ENCODE data around the gene PHLPP1. TPM values are rescaled to one million over a fixed set of nuclear protein-coding genes. Genes with fewer than 3 reads are reported as not detected.
"Not testable (repeated sequence)": the region's sequence is repeated elsewhere in the genome, so short reads cannot be mapped to it uniquely, and the experiment has no call there.

The PHLPP1 gene
- total and polyA plus RNA-seq, 2 donors from 2014 or later: 2.9 to 13.0 TPM

DNA sequence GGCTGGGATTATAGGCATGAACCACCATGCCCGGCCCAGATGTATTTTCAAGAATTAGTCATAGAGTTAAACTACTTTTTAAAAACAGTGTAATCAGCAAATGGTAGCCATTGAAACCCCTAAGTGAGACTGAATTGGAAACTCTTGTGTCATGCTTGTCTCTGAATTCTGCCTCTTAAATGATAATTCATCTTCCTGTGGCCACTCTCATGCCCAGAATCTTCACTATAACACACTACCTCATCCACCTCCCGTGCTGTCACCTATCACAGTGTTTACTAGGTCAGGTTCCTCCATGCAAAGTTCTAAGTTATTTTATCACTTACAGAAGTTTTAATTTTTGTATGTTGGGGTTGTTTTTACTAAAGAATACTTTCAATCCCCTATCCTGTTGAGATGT is 197.5 kb downstream of the PHLPP1 start:
- H3K9ac ChIP-seq (ENCODE audit: low read length in 3 of 3): no peak overlapping the region
- H3K9me3 ChIP-seq (ENCODE audit: control insufficient read depth in 2 of 3, insufficient read depth in 1 of 3, low read length in 3 of 3): no peaks in the 10 kb centered on the region
- H3K27me3 ChIP-seq (ENCODE audit: control insufficient read depth, insufficient read depth, low read length): no peaks in the 10 kb centered on the region
- intact Hi-C loops (cut with DNase I): no loop called here
- no peak for FAIRE-seq
- H3K36me3 ChIP-seq (ENCODE audit: control insufficient read depth in 2 of 3, insufficient read depth in 3 of 3, low read length in 3 of 3): no peaks in the 10 kb centered on the region
- no peak overlapping the region for H3K4me3 ChIP-seq (ENCODE audit: low read length in 3 of 3)
- H3K27ac ChIP-seq (ENCODE audit: low read depth in 2 of 2, low read length in 2 of 2): no peak overlapping the region
- TF ChIP-seq, protein P1, sequence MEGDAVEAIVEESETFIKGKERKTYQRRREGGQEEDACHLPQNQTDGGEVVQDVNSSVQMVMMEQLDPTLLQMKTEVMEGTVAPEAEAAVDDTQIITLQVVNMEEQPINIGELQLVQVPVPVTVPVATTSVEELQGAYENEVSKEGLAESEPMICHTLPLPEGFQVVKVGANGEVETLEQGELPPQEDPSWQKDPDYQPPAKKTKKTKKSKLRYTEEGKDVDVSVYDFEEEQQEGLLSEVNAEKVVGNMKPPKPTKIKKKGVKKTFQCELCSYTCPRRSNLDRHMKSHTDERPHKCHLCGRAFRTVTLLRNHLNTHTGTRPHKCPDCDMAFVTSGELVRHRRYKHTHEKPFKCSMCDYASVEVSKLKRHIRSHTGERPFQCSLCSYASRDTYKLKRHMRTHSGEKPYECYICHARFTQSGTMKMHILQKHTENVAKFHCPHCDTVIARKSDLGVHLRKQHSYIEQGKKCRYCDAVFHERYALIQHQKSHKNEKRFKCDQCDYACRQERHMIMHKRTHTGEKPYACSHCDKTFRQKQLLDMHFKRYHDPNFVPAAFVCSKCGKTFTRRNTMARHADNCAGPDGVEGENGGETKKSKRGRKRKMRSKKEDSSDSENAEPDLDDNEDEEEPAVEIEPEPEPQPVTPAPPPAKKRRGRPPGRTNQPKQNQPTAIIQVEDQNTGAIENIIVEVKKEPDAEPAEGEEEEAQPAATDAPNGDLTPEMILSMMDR (IDR thresholded peaks at IDR 0.05; ENCODE audit: borderline replicate concordance, extremely low read depth, insufficient read depth): no peak
- DNase-seq: no peak
- H3K4me1 ChIP-seq (ENCODE audit: control insufficient read depth in 2 of 3, insufficient read depth in 2 of 3, low read depth in 1 of 3, low read length in 3 of 3): no peaks in the 10 kb centered on the region

DNA sequence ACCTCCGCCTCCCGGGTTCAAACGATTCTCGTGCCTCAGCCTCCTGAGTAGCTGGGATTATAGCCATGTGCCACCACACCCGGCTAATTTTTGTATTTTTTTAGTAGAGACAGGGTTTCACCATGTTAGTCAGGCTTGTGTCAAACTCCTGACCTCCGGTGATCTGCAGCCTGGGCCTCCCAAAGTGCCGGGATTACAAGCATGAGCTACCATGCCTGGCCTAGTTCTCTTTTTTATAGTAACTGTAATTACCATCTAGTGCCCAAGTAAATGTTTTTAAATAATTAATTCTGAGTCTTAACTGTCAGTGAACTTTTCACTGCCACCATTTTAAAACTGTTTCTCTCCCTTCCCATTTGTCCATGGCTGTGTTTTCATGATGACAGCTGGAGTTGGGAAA is 198.5 kb downstream of the PHLPP1 start:
- H3K9me3 ChIP-seq (ENCODE audit: control insufficient read depth in 2 of 3, insufficient read depth in 1 of 3, low read length in 3 of 3); H3K27ac ChIP-seq (ENCODE audit: low read depth in 2 of 2, low read length in 2 of 2); intact Hi-C loops (cut with DNase I); H3K4me1 ChIP-seq (ENCODE audit: control insufficient read depth in 2 of 3, insufficient read depth in 2 of 3, low read depth in 1 of 3, low read length in 3 of 3); H3K4me3 ChIP-seq (ENCODE audit: low read length in 3 of 3); H3K27me3 ChIP-seq (ENCODE audit: control insufficient read depth, insufficient read depth, low read length); H3K36me3 ChIP-seq (ENCODE audit: control insufficient read depth in 2 of 3, insufficient read depth in 3 of 3, low read length in 3 of 3); H3K9ac ChIP-seq (ENCODE audit: low read length in 3 of 3); FAIRE-seq: not testable (repeated sequence)
- DNase-seq: peak in 2 of 5 donors; percentile 16 to 30

DNA sequence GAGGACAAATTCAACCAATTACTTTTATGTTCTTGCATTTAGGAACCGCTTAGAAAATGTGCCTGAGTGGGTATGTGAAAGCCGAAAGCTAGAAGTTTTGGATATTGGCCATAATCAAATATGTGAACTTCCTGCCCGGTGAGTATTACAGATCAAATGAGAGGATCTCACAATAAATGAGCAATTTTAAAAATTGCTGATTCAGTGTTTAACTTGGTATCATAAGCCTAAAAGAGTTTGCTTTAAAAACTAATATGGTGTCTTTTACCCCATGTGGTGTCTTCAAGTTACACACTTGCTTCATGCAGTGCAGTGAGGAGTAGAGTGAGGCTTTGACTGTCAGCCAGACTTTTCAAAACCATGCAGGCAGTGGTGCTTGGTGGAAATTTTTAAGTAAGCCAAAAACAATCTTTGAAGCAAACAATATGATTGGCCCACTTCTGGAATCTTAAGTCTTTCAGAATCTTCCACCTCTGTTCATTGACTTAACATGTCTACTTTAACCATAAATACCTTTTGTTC is 199.6 kb downstream of the PHLPP1 start:
- Histone ChIP-seq H3K4me1 (ENCODE audit: control insufficient read depth in 2 of 3, insufficient read depth in 2 of 3, low read depth in 1 of 3, low read length in 3 of 3) (no peaks in the 10 kb centered on the region), H3K27ac (ENCODE audit: low read depth in 2 of 2, low read length in 2 of 2) (no peak overlapping the region), H3K36me3 (ENCODE audit: control insufficient read depth in 2 of 3, insufficient read depth in 3 of 3, low read length in 3 of 3) (no peaks in the 10 kb centered on the region), H3K9ac (ENCODE audit: low read length in 3 of 3) (no peak overlapping the region), H3K4me3 (ENCODE audit: low read length in 3 of 3) (no peak overlapping the region), H3K27me3 (ENCODE audit: control insufficient read depth, insufficient read depth, low read length) (no peaks in the 10 kb centered on the region), H3K9me3 (ENCODE audit: control insufficient read depth in 2 of 3, insufficient read depth in 1 of 3, low read length in 3 of 3) (no peaks in the 10 kb centered on the region)
- DNase-seq: no peak
- FAIRE-seq: no peak
- intact Hi-C loops (cut with DNase I): no loop called here
- TF ChIP-seq, protein P1 (IDR thresholded peaks at IDR 0.05; ENCODE audit: borderline replicate concordance, extremely low read depth, insufficient read depth): no peak

DNA sequence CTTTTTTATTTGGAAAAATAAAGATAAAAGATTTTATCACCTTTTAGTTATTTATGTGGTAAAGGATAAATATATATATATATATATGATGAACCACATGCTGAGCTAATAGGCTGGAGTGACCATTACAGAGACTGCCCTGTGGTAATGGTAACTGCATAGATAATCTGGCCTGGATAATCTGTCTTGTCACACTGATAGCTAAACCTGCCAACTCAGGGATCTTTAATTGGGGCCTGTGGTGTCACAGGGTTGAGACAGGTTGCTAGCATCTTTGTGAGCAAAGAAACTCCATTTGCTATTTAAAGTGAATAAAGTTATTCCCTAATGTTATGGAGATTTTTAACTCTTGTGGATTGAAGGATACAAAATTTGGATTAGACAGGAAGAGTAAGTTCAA is 203.0 kb downstream of the PHLPP1 start:
- TF ChIP-seq, protein P1 (IDR thresholded peaks at IDR 0.05; ENCODE audit: borderline replicate concordance, extremely low read depth, insufficient read depth): no peak
- no peaks in the 10 kb centered on the region for H3K36me3 ChIP-seq (ENCODE audit: control insufficient read depth in 2 of 3, insufficient read depth in 3 of 3, low read length in 3 of 3)
- FAIRE-seq (no peak), DNase-seq (no peak)
- H3K4me1 ChIP-seq (ENCODE audit: control insufficient read depth in 2 of 3, insufficient read depth in 2 of 3, low read depth in 1 of 3, low read length in 3 of 3): no peaks in the 10 kb centered on the region
- intact Hi-C loops (cut with DNase I): no loop called here
- no peak overlapping the region for H3K27ac ChIP-seq (ENCODE audit: low read depth in 2 of 2, low read length in 2 of 2)
- H3K9me3 ChIP-seq (ENCODE audit: control insufficient read depth in 2 of 3, insufficient read depth in 1 of 3, low read length in 3 of 3): no peaks in the 10 kb centered on the region
- no peak overlapping the region for H3K4me3 ChIP-seq (ENCODE audit: low read length in 3 of 3)
- no peak overlapping the region for H3K9ac ChIP-seq (ENCODE audit: low read length in 3 of 3)
- H3K27me3 ChIP-seq (ENCODE audit: control insufficient read depth, insufficient read depth, low read length): no peaks in the 10 kb centered on the region

All from kidney (tissue), 14 donors.